Gastroesophageal sphincter (tissue), 3 donors: Measurements from ENCODE around the gene CMTM6.

ENCODE experiments used
- EP300 ChIP-seq: sonication (generic); formaldehyde crosslinking; IDR thresholded peaks from one replicate; pipeline ENCODE4 v1.6.1; 2017; ENCODE audit warnings: antibody characterized with exemption, mild to moderate bottlenecking
- TF ChIP-seq, protein P1 (sequence below), 4 experiments: fragments of 200-600 bp in 2 of 4; fragments of 450-650 bp in 2 of 4; sonication (generic) in 1 of 4; IDR thresholded peaks; one replicate each; pipeline ENCODE4 v1.5.1; 2017 to 2019; ENCODE audit warnings: antibody characterized with exemption in 4 of 4, mild to moderate bottlenecking in 2 of 4, moderate library complexity in 2 of 4

DNA sequence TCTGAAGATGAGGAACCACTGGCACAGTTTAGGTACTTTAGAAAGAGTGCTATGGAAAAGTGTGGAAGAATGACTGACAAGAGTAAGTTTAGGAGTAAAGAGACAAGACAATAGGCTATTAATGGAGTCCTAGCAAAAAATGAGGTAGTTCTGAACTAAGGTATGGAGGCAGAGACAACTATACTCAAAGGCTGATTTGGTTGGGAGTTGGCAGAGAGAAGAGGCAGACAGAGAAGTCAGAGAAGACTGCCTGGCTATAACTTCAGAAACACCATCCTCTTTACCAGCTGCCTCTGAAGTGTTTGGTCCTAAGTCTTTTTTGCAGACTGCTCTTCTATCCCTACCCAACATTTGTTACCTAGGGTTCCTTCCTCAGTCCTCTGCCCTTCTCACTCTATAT lies 48.8 kb upstream of the CMTM6 start:
- no peak for TF ChIP-seq EP300
- TF ChIP-seq, protein P1, sequence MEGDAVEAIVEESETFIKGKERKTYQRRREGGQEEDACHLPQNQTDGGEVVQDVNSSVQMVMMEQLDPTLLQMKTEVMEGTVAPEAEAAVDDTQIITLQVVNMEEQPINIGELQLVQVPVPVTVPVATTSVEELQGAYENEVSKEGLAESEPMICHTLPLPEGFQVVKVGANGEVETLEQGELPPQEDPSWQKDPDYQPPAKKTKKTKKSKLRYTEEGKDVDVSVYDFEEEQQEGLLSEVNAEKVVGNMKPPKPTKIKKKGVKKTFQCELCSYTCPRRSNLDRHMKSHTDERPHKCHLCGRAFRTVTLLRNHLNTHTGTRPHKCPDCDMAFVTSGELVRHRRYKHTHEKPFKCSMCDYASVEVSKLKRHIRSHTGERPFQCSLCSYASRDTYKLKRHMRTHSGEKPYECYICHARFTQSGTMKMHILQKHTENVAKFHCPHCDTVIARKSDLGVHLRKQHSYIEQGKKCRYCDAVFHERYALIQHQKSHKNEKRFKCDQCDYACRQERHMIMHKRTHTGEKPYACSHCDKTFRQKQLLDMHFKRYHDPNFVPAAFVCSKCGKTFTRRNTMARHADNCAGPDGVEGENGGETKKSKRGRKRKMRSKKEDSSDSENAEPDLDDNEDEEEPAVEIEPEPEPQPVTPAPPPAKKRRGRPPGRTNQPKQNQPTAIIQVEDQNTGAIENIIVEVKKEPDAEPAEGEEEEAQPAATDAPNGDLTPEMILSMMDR (IDR thresholded peaks at IDR 0.05): no peak
